Loucy (cell line): ENCODE results near the gene AFG3L2.

Experiments used
- CTCF ChIP-seq: fragments of 200-600 bp; sonication (generic); conservative IDR thresholded peaks from 2 replicates; pipeline ENCODE4 v1.5.1; 2014; ENCODE audit warnings: mild to moderate bottlenecking, antibody characterized with exemption, low read length
- EZH2phosphoT487 ChIP-seq: fragments of 200-600 bp; IDR thresholded peaks from 2 replicates; pipeline ENCODE4 v1.6.1; 2018; ENCODE audit warnings: antibody characterized with exemption, mild to moderate bottlenecking, moderate library complexity, borderline replicate concordance

GRCh38 chr18:12347895-12348294, 29.1 kb downstream of the AFG3L2 start:
- TF ChIP-seq CTCF = no peak
- TF ChIP-seq EZH2phosphoT487 = no peak
